GM18951 (cell line): ENCODE measurements around the gene RECQL5.

ENCODE experiments used
- POLR2A ChIP-seq: IDR thresholded peaks from 4 replicates; pipeline ENCODE4 v1.6.1; 2011; ENCODE audit warnings: mild to moderate bottlenecking; ENCODE audit not compliant: insufficient read length, insufficient read depth; ENCODE audit errors: extremely low read depth
- in situ Hi-C: fragments of 300-500 bp; cut with MboI; formaldehyde crosslinking; loops from one replicate; pipeline ENCODE4 v1.12.0; 2022; ENCODE audit warnings: low sequenced_read_pairs, mixed read lengths, inconsistent platforms; ENCODE audit not compliant: unreplicated experiment

Gene RECQL5

DNA sequence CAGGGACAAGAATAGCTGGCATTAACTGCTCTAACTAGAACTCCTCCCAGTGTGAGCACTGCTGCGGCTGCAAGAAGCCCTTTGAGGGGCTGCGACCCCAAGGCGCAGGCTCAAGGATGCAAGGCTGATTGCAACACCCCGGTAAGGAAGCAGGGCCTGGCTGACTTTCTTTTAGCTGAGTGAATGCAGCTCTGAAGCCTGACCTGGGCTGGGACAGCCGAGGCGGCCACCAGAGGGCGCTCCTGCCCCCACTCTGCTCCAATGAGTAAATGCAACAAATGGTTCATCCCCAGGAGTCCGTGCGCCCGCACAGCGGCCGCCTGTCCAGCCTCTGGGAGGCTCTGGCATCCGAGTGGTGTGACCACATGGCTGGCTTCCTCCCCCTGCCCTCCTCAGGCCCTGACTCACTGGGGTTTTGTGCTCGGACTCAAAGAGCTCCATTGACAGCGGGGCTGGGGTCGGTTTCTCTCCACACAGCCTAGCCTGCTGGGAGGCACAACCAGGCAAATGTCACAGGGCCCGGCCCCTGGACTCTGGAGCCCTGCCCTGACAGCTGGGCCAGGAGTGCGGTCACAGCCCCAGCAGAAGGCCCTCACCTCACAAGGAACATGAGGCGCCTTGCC is 34.0 kb downstream of the RECQL5 start, which contains the start of gene SMIM5:
Gene SMIM5, plus strand, starts transcription at position 572 of the 623 bp plus-strand sequence. CDS start 6,768 bp downstream, outside the sequence.
- in situ Hi-C loops, result no loop called here
- no peak for TF ChIP-seq POLR2A

GRCh38 chr17:75632428-75632827 is 34.5 kb downstream of the RECQL5 start:
- TF ChIP-seq POLR2A, result no peak
- in situ Hi-C loops, result no loop called here

GRCh38 chr17:75631353-75631752 is 35.6 kb downstream of the RECQL5 start:
- TF ChIP-seq POLR2A, result no peak
- in situ Hi-C loops, result no loop called here

DNA sequence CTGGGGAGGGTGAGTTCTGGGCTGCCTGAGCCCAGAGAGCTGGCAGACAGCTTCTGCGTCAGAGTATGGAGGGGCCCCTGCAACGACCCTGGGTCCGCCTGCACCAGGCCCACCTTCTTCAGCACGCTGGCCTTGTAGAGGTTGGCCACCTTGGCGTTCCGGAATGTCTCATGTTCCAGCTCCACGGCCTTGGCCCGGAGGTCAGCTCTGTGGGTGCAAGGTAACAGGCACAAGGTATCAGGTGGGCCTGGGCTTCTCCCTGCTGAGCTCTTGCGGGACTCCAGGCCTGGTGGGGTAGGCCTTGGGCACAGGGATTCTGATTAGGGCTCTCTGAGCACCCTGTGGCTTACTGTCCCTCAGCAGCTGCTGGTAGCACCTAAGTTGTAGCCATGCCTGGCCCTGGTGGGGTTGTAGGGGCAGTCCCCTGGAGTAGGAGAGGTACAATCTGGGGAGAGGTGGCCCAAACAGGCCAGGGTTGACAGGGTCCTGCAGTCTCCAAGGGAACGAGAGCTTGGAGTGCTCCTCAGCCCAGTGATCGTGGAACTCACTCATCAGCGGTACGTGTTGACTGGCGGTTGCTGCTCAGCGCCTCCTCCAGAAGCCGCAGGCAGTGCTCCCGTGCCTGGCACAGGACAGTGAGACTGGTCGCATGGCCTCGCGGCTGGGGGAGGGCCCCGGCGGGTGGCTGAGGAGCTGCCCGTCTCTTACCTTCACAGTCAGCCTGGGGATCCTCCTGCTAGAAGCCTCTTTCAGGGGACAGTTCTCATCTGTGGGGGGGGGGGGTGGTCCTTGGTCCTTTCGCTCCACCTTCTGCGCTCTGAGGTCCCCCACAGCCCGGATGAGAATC is 36.7 kb downstream of the RECQL5 start:
- no peak for TF ChIP-seq POLR2A
- in situ Hi-C loops, result no loop called here

DNA sequence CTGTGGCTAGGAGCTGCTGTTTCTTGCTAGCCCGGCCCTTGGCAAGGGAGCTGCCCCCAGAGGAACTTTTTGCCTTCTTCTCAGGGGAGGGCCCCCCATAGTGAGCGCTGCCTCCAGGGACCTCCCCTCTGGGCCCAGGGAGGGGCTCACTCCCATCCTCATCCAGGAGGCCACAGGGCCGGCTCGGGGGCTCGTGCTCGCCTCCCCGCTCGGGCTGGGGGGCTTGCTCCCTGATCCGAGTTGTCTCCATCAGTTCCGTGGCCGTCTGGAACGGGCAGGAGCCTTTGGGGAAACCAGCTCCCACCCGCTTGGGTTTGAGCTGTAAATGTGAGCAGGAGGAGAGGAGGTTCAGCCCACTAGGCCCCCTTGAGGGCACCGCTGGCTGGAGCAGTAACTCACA is 37.8 kb downstream of the RECQL5 start:
- in situ Hi-C loops, result no loop called here
- no peak for TF ChIP-seq POLR2A

GRCh38 chr17:75628425-75628824 is 38.5 kb downstream of the RECQL5 start:
- in situ Hi-C loops, result no loop called here

GRCh38 chr17:75627094-75627493 is 39.9 kb downstream of the RECQL5 start:
- in situ Hi-C loops, result no loop called here
- no peak for TF ChIP-seq POLR2A

More at GRCh38 chr17:75628425-75628824, 38.5 kb downstream of the RECQL5 start:
- no peak for TF ChIP-seq POLR2A

DNA sequence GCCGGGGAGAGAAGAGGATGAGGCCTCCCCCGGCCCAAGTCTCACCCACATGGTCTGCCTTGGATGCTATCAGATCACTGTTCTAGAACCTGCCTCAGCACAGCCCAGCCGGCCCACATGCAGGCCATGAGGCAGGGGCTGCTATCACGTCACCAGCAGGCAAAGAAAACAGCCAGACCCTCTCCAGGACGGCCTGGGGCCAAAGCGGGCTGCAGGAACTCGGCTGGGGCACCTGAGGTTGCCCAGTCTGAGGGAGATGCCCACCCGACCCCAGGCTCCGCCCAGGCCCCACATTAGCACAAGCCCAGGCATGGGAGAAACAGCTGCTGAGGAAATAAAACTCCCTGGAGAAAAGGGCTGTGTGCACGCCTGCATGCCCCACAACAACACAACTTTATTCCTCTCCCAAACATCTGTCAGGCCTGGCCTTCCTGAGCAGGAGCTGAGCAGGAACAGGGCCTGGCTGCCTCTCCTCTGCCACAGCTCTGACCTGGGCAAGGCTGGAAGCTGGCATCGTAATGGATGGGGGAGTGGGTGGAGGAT is 40.4 kb downstream of the RECQL5 start:
- TF ChIP-seq POLR2A, result no peak
- in situ Hi-C loops, result no loop called here

GRCh38 chr17:75625813-75626486 is 41.0 kb downstream of the RECQL5 start:
- TF ChIP-seq POLR2A, result no peak
- in situ Hi-C loops, result no loop called here

DNA sequence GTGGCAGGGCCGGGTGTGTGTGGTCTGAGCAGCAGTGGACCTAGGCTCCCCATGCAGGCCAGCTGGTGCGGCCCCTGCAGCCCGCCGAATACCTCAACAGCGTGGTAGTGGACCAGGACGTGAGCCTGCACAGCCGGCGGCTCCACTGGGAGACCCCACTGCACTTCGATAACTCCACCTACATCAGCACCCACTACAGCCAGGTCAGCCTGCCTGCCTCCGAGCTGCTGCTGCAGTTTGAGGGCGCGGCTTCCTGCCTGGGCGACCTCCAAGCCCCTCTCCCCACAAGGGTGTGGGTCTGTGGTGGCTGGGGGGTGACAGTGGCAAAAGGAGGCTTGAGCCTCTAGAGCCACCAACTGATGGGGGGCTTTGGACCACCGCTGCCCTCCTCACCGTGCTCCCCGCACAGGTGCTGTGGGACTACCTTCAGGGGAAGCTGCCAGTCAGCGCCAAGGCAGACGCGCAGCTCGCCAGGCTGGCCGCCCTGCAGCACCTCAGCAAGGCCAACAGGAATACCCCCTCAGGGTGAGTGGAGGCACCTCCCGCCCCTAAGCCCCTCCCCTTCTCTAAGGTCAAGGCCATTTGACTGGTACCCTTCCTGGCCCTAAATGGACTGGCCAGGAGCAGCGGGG is 42.1 kb downstream of the RECQL5 start:
- no peak for TF ChIP-seq POLR2A
- in situ Hi-C loops, result no loop called here

GRCh38 chr17:75624021-75624420 is 42.9 kb downstream of the RECQL5 start:
- in situ Hi-C loops, result no loop called here
- no peak for TF ChIP-seq POLR2A

DNA sequence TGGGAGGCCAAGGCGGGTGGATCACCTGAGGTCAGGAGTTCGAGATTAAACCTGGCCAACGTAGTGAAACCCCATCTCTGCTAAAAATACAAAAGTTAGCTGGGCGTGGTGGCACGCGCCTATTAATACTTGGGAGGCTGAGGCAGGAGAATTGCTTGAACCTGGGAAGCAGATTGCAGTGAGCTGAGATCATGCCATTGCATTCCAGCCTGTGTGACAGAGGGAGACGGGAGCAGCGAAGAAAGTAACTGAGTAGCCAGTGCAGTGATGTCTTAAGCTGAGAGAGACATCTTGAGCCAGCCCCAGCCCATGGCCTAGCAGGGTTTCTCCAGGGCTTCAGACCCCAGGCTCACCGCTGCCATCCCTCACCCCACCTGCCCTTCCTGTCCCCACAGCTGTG is 43.6 kb downstream of the RECQL5 start:
- in situ Hi-C loops, result no loop called here
- TF ChIP-seq POLR2A, result no peak
